GM11168 (cell line): ENCODE results near the gene PLXND1.
"Not testable (repeated sequence)": the region's sequence is repeated elsewhere in the genome, so short reads cannot be mapped to it uniquely, and the experiment has no call there.

ENCODE experiments used
- in situ Hi-C: fragments of 300-500 bp; cut with MboI; formaldehyde crosslinking; loops from one replicate; pipeline ENCODE4 v1.12.0; 2022; ENCODE audit warnings: low sequenced_read_pairs; ENCODE audit not compliant: unreplicated experiment

Gene PLXND1

GRCh38 chr3:129518038-129518561, 88.4 kb downstream of the PLXND1 start:
- in situ Hi-C loops, result no loop called here

DNA sequence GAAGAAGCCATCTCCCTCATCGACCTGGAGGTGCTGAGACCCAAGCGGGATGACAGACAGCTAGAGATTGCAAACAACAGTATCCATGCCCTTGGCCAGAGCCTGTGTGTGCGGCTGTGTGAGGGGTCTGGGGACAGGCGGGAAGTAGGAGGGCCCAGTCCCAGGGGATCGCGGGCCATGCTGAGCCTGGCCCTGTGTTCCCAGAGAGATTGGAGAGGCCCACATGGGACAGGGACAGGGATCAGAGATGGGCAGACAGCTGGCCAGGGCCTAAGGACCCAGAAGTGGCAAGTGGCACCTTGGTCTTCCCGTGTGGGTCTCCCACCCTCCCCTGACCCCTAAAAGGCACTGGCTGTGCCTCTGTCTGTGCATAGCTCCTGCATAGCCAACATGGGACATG, 89.0 kb downstream of the PLXND1 start:
- in situ Hi-C loops, result no loop called here

- in situ Hi-C loops, result not testable (repeated sequence)
These were observed 90.5 kb downstream of the PLXND1 start for GRCh38 chr3:129515821-129516432.

DNA sequence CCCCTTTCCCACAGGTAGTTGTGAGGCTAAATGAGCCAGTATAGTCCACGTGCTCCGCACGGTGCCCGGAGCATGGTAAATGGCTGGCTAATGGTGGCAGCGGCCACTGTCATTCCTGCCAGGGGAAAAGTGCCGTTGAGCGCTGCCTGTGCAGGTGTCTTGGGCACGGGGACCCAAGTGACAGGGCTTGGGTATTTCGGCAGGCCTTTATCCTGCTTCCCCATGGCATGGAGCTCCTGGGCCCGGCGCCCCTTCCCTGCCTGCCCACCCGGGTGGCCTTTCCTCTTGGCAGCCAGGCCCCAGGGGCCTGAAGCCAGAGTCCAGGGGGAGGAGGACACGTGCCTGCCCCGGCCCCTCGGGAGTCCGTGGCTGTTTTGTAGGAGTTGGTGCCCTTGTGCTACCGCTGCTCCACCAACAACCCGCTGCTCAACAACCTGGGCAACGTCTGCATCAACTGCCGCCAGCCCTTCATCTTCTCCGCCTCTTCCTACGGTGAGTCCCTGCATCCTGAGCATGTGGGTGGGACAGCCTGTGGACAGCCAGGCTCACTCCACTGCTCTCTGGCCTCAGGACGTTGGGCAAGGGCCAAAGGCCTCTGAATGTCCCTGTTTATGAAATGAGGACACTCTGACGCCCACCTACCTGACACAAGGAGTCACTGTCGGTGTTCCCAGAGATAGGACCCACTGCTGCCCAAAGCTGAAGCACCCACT, 91.2 kb downstream of the PLXND1 start:
- in situ Hi-C loops, result not testable (repeated sequence)

GRCh38 chr3:129514563-129514962, 91.9 kb downstream of the PLXND1 start:
- in situ Hi-C loops, result no loop called here

- in situ Hi-C loops, result no loop called here
These were observed 92.4 kb downstream of the PLXND1 start for GRCh38 chr3:129514110-129514509.

- in situ Hi-C loops, result no loop called here
These were observed 92.8 kb downstream of the PLXND1 start for GRCh38 chr3:129513705-129514104.

DNA sequence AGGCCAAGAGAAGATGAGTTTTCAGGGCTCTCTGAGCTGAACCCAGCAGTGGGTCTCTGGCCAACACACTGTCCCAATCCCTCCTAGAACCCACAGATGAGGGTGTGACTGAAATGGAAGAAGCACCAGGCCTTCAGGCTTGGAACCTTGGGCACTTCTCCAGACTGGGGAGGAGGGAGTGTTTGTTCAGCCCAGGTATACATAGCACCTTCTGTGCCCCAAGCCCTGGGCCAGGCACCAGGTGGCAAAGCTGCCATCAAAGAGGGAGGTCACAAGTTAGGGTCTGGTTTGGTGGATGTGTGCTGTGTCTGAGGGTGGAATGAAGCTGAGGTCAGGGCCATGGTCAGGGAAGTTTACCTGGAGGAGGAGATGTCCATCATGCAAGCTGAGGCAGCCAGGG, 93.9 kb downstream of the PLXND1 start:
- in situ Hi-C loops, result no loop called here

DNA sequence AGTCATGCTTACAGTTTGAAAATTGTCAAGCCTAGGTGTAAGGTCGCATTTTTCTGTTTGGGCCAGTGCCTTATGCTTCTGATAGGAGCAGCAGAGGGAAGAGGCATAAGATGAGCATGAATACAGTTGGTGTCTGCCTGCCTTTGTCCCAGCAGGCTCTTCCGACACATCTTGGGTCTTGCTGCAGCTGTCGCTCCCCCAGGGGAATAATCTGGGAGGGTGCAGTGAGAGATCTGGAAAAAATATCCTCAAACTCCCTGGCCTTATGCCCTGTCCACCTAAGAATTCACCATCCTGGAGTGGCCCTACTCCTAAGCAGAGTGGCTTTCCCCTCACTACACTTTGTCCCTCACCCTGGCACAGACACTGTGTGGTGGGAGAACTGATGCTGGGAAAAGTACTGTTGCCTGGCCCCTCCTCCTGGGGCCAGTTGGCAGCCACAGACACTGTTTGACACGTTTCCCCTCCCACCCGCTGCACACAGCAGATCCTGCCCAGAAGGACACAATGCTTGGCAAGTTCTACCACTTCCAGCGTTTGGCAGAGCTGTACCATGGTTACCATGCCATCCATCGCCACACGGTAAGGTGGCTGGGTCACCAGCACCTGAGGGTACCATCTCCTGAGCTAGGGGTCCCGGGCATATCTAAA, 99.2 kb downstream of the PLXND1 start:
- in situ Hi-C loops, result no loop called here

GRCh38 chr3:129506231-129506742, 100.2 kb downstream of the PLXND1 start:
- in situ Hi-C loops, result no loop called here

DNA sequence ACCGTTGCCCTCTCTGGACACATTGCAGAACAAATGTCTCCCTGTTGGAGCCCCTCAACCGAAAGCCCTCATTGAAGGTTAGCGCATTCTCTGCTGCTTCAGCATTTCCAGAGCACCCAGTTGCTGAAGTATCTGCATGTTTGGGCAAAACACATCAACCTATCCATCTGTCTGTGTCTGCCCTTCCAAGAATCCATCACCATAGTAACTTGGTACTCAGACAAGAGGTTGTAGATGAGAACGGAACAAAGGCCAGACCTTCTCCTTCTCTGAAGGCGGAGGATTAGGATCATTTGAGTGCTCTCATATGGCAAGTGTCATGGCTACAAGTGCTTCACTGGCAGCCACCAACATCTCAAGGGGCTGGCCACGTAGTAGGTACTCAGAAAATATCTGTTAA, 101.1 kb downstream of the PLXND1 start:
- in situ Hi-C loops, result no loop called here
